ENCODE data around the gene OR2AJ1. TPM values are rescaled to one million over a fixed set of nuclear protein-coding genes. Genes with fewer than 3 reads are reported as not detected.
A peak's percentile ranks its signal among the peaks of the same experiment; 100 is the strongest.
"Not testable (repeated sequence)": the region's sequence is repeated elsewhere in the genome, so short reads cannot be mapped to it uniquely, and the experiment has no call there.

Gene OR2AJ1
- total RNA-seq, 2 experiments from 2014 or later, result not detected

- intact Hi-C loops (cut with DNase I, micrococcal nuclease), result loop anchor here in 1 of 2 experiments (5.0 kb wide), 1 partner anchor 233 kb away; no protein-coding TSS in a partner anchor
- CTCF ChIA-PET, result interaction anchor here (0.6 to 1.1 kb wide), 2 partner anchors 9 to 21 kb away, joined by 3 to 5 read pairs; no protein-coding TSS in a partner anchor
Measured at GRCh38 chr1:247914941-247915662, 9.6 kb upstream of the OR2AJ1 start.

GRCh38 chr1:247919952-247920351 lies 4.7 kb upstream of the OR2AJ1 start, which contains the start of gene OR2T8:
Gene OR2T8, plus strand, starts transcription at chr1:247920252. Its CDS starts 766 bp downstream, at chr1:247921018.
- no peak within 1 kb of the TSS for H3K4me3 Mint-ChIP-seq
- no peak within 1 kb of the TSS for H3K27ac Mint-ChIP-seq
- no peak for ATAC-seq
- peaks cover 7% of the 10 kb centered on the region for H3K27me3 Mint-ChIP-seq
- ChIA-PET CTCF (no interaction called here), POLR2A (no interaction called here)
- DNase-seq, result no peak
- H3K4me1 Mint-ChIP-seq, result no peaks in the 10 kb centered on the region
- intact Hi-C loops (cut with DNase I, micrococcal nuclease), result loop anchor here in 1 of 2 experiments (5.0 kb wide), 1 partner anchor 238 kb away; no protein-coding TSS in a partner anchor
- H3K36me3 Mint-ChIP-seq (ENCODE audit: low read depth), result no peaks in the 10 kb centered on the region
- H3K9me3 Mint-ChIP-seq (ENCODE audit: low read depth), result no peaks in the 10 kb centered on the region

More at GRCh38 chr1:247914941-247915662, 9.6 kb upstream of the OR2AJ1 start:
- DNase-seq (no peak), ATAC-seq (no peak)
- POLR2A ChIA-PET, result no interaction called here
- peaks cover 7% of the 10 kb centered on the region for H3K27me3 Mint-ChIP-seq
- H3K36me3 Mint-ChIP-seq (ENCODE audit: low read depth), result no peaks in the 10 kb centered on the region
- no peak overlapping the region for H3K4me3 Mint-ChIP-seq
- H3K4me1 Mint-ChIP-seq, result no peaks in the 10 kb centered on the region
- H3K27ac Mint-ChIP-seq, result no peak overlapping the region
- no peaks in the 10 kb centered on the region for H3K9me3 Mint-ChIP-seq (ENCODE audit: low read depth)

GRCh38 chr1:247923941-247924340 lies 748 bp upstream of the OR2AJ1 start:
- H3K4me3 Mint-ChIP-seq, result no peak overlapping the region
- DNase-seq (no peak), ATAC-seq (no peak)
- no peaks in the 10 kb centered on the region for H3K27me3 Mint-ChIP-seq
- ChIA-PET POLR2A (no interaction called here), CTCF (interaction anchor here (1.0 kb wide), 1 partner anchor 17 kb away, joined by 3 read pairs; no protein-coding TSS in a partner anchor)
- no peaks in the 10 kb centered on the region for H3K9me3 Mint-ChIP-seq (ENCODE audit: low read depth)
- H3K36me3 Mint-ChIP-seq (ENCODE audit: low read depth), result no peaks in the 10 kb centered on the region
- intact Hi-C loops (cut with DNase I, micrococcal nuclease), result no loop called here
- no peak overlapping the region for H3K27ac Mint-ChIP-seq
- H3K4me1 Mint-ChIP-seq, result no peaks in the 10 kb centered on the region

GRCh38 chr1:247933989-247934388 lies 9.3 kb downstream of the OR2AJ1 start:
- ChIA-PET CTCF (no interaction called here), POLR2A (no interaction called here)
- peaks cover 4% of the 10 kb centered on the region for H3K27me3 Mint-ChIP-seq
- no peaks in the 10 kb centered on the region for H3K4me1 Mint-ChIP-seq
- no peak for DNase-seq
- no peak overlapping the region for H3K27ac Mint-ChIP-seq
- intact Hi-C loops (cut with DNase I, micrococcal nuclease), result loop anchor here in 1 of 2 experiments (10.0 kb wide), 2 partner anchors 681 to 751 kb away; no protein-coding TSS in a partner anchor
- no peaks in the 10 kb centered on the region for H3K36me3 Mint-ChIP-seq (ENCODE audit: low read depth)
- H3K9me3 Mint-ChIP-seq (ENCODE audit: low read depth), result no peaks in the 10 kb centered on the region
- H3K4me3 Mint-ChIP-seq, result no peak overlapping the region
- ATAC-seq, result no peak

- intact Hi-C loops (cut with DNase I, micrococcal nuclease), result loop anchor here (5.0 to 10.0 kb wide), 5 partner anchors 253 to 887 kb away; no protein-coding TSS in a partner anchor
- CTCF ChIA-PET, result interaction anchor here (0.7 to 1.6 kb wide), 4 partner anchors 21 to 869 kb away, joined by 3 to 5 read pairs (median 4); no protein-coding TSS in a partner anchor
Measured at GRCh38 chr1:247935781-247936180, 11.1 kb downstream of the OR2AJ1 start.

GRCh38 chr1:247936415-247936814 lies 11.7 kb downstream of the OR2AJ1 start:
- Mint-ChIP-seq H3K4me3 (no peak overlapping the region), H3K9me3 (ENCODE audit: low read depth) (no peaks in the 10 kb centered on the region), H3K4me1 (no peaks in the 10 kb centered on the region), H3K27ac (no peak overlapping the region), H3K27me3 (peaks cover 2% of the 10 kb centered on the region), H3K36me3 (ENCODE audit: low read depth) (no peaks in the 10 kb centered on the region)
- intact Hi-C loops (cut with DNase I, micrococcal nuclease), result loop anchor here (5.0 to 10.0 kb wide), 5 partner anchors 254 to 886 kb away; no protein-coding TSS in a partner anchor
- no peak for DNase-seq
- ChIA-PET CTCF (interaction anchor here (0.6 to 1.6 kb wide), 6 partner anchors 22 to 885 kb away, joined by 3 to 5 read pairs (median 4); no protein-coding TSS in a partner anchor), POLR2A (no interaction called here)
- ATAC-seq, result no peak

More at GRCh38 chr1:247935781-247936180, 11.1 kb downstream of the OR2AJ1 start:
- ATAC-seq (no peak), DNase-seq (no peak)
- Mint-ChIP-seq H3K4me3 (no peak overlapping the region), H3K9me3 (ENCODE audit: low read depth) (no peaks in the 10 kb centered on the region), H3K27ac (no peak overlapping the region), H3K36me3 (ENCODE audit: low read depth) (no peaks in the 10 kb centered on the region), H3K4me1 (no peaks in the 10 kb centered on the region), H3K27me3 (peaks cover 4% of the 10 kb centered on the region)
- POLR2A ChIA-PET, result no interaction called here

- intact Hi-C loops (cut with DNase I, micrococcal nuclease), result loop anchor here (1.0 to 10.0 kb wide), 8 partner anchors 31 to 885 kb away; no protein-coding TSS in a partner anchor
- H3K27me3 Mint-ChIP-seq; H3K9me3 Mint-ChIP-seq (ENCODE audit: low read depth); H3K36me3 Mint-ChIP-seq (ENCODE audit: low read depth); H3K4me1 Mint-ChIP-seq: not testable (repeated sequence)
- ChIA-PET POLR2A (interaction anchor here (0.5 to 0.6 kb wide), 2 partner anchors 313 to 937 kb away, joined by 3 read pairs; no protein-coding TSS in a partner anchor), CTCF (interaction anchor here (0.5 to 1.6 kb wide), 7 partner anchors 8 to 373 kb away, joined by 3 to 5 read pairs (median 3); no protein-coding TSS in a partner anchor)
- ATAC-seq, result peak; percentile 98
- Mint-ChIP-seq H3K27ac (peak overlapping the region; percentile 44), H3K4me3 (peak overlapping the region; percentile 78)
- peak; percentile 97 for DNase-seq
Measured at GRCh38 chr1:247936965-247937734, 12.5 kb downstream of the OR2AJ1 start.

GRCh38 chr1:247942624-247943023 lies 17.9 kb downstream of the OR2AJ1 start:
- Mint-ChIP-seq H3K27ac (no peak overlapping the region), H3K9me3 (ENCODE audit: low read depth) (no peaks in the 10 kb centered on the region), H3K27me3 (peaks cover 2% of the 10 kb centered on the region), H3K4me1 (no peaks in the 10 kb centered on the region), H3K36me3 (ENCODE audit: low read depth) (no peaks in the 10 kb centered on the region), H3K4me3 (no peak overlapping the region)
- CTCF ChIA-PET, result no interaction called here
- no peak for DNase-seq
- no peak for ATAC-seq
- intact Hi-C loops (cut with DNase I, micrococcal nuclease), result no loop called here
- POLR2A ChIA-PET, result no interaction called here

GRCh38 chr1:247948558-247948957 lies 23.9 kb downstream of the OR2AJ1 start, which contains the start of gene OR2L8:
Gene OR2L8, plus strand, starts transcription at chr1:247948858. Its CDS starts 0 bp downstream, at chr1:247948858.
- H3K27me3 Mint-ChIP-seq, result peaks cover 2% of the 10 kb centered on the region
- ChIA-PET POLR2A (no interaction called here), CTCF (no interaction called here)
- ATAC-seq (no peak), DNase-seq (no peak)
- no peak within 1 kb of the TSS for H3K27ac Mint-ChIP-seq
- intact Hi-C loops (cut with DNase I, micrococcal nuclease), result no loop called here
- H3K9me3 Mint-ChIP-seq (ENCODE audit: low read depth), result peaks cover 4% of the 10 kb centered on the region
- H3K4me3 Mint-ChIP-seq, result no peak within 1 kb of the TSS
- no peaks in the 10 kb centered on the region for H3K4me1 Mint-ChIP-seq
- H3K36me3 Mint-ChIP-seq (ENCODE audit: low read depth), result peaks cover 5% of the 10 kb centered on the region

GRCh38 chr1:247953408-247953807 lies 28.7 kb downstream of the OR2AJ1 start:
- ChIA-PET POLR2A (no interaction called here), CTCF (no interaction called here)
- Mint-ChIP-seq H3K27me3 (no peaks in the 10 kb centered on the region), H3K27ac (no peak overlapping the region), H3K4me1 (no peaks in the 10 kb centered on the region), H3K9me3 (ENCODE audit: low read depth) (peaks cover 4% of the 10 kb centered on the region), H3K4me3 (no peak overlapping the region), H3K36me3 (ENCODE audit: low read depth) (peaks cover 5% of the 10 kb centered on the region)
- ATAC-seq (no peak), DNase-seq (no peak)
- intact Hi-C loops (cut with DNase I, micrococcal nuclease), result no loop called here

- no peak for DNase-seq
- ATAC-seq, result no peak
- Mint-ChIP-seq H3K36me3 (ENCODE audit: low read depth) (peaks cover 1% of the 10 kb centered on the region), H3K9me3 (ENCODE audit: low read depth) (peaks cover 2% of the 10 kb centered on the region), H3K4me1 (peaks cover 9% of the 10 kb centered on the region), H3K27ac (no peak overlapping the region), H3K27me3 (no peaks in the 10 kb centered on the region), H3K4me3 (no peak overlapping the region)
- POLR2A ChIA-PET, result no interaction called here
- CTCF ChIA-PET, result no interaction called here
- intact Hi-C loops (cut with DNase I, micrococcal nuclease), result no loop called here
Measured at GRCh38 chr1:247961791-247962190, 37.1 kb downstream of the OR2AJ1 start.

Data from activated CD4-positive, alpha-beta T cell treated with anti-CD3 and anti-CD28 coated beads for 36 hours (primary cell).